ENCODE measurements around the gene NRP2.

Gene NRP2

DNA sequence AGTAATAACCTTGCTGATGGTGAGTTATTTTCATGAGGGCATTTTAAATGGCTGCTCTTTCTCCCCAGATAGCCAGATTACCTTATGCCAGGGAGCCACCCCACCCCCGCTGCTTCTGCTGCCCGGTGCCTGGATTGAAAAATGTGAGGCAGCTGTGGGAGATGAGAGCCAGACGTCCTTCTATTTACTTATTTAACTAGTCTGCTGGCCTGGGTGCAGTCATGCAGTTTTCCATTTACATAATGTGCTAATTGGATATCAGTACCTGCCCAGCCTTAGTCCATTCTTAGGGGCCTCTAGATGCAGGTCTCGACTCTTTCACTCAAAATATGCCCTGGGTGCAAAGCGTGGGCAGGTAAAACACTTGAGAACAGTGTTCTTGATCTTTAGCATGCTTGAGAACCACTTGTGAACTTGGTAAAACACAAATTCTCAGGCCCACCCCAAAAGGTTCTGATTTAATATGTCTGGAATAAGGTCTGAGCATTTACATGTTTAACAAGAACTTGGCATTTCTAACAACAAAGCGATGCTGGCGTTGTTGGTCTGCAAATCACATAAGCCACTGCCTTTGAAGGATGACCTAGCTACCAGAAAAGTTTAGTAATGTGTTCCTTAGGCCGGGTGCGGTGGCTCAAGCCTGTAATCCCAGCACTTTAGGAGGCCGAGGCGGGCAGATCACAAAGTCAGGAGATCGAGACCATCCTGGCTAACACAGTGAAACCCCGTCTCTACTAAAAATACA lies 154.3 kb downstream of the NRP2 start:
- TF ChIP-seq YY1 (IDR thresholded peaks at IDR 0.05; ENCODE audit: insufficient read depth, insufficient read length) = no peak
- no peak for TF ChIP-seq SUZ12 (IDR thresholded peaks at IDR 0.05; ENCODE audit: extremely low read depth, insufficient read depth, insufficient read length)
- TF ChIP-seq ZNF274 (IDR thresholded peaks at IDR 0.05; ENCODE audit: low read depth, low read length) = no peak
- Histone ChIP-seq H3K36me3 (ENCODE audit: insufficient read depth, insufficient read length, low read length) (no peaks in the 10 kb centered on the region), H3K4me3 (ENCODE audit: insufficient read length, low read depth) (no peak overlapping the region), H3K9me3 (ENCODE audit: insufficient read depth, low read length) (peaks cover 12% of the 10 kb centered on the region), H3K9ac (ENCODE audit: insufficient read length, low read depth) (no peak overlapping the region), H3K27me3 (ENCODE audit: insufficient read depth, insufficient read length) (no peaks in the 10 kb centered on the region), H3K4me1 (ENCODE audit: insufficient read depth, insufficient read length) (peaks cover 3% of the 10 kb centered on the region)
- no peak for DNase-seq (ENCODE audit: low read depth, low spot score)

- H3K27me3 ChIP-seq (ENCODE audit: insufficient read depth, insufficient read length) = no peaks in the 10 kb centered on the region
- H3K4me1 ChIP-seq (ENCODE audit: insufficient read depth, insufficient read length) = peaks cover 3% of the 10 kb centered on the region
- H3K4me3 ChIP-seq (ENCODE audit: insufficient read length, low read depth) = no peak overlapping the region
- peaks cover 12% of the 10 kb centered on the region for H3K9me3 ChIP-seq (ENCODE audit: insufficient read depth, low read length)
- no peaks in the 10 kb centered on the region for H3K36me3 ChIP-seq (ENCODE audit: insufficient read depth, insufficient read length, low read length)
- no peak for TF ChIP-seq SUZ12 (IDR thresholded peaks at IDR 0.05; ENCODE audit: extremely low read depth, insufficient read depth, insufficient read length)
- TF ChIP-seq YY1 (IDR thresholded peaks at IDR 0.05; ENCODE audit: insufficient read depth, insufficient read length) = no peak
- no peak for TF ChIP-seq ZNF274 (IDR thresholded peaks at IDR 0.05; ENCODE audit: low read depth, low read length)
- no peak overlapping the region for H3K9ac ChIP-seq (ENCODE audit: insufficient read length, low read depth)
- DNase-seq (ENCODE audit: low read depth, low spot score) = no peak
Observed at GRCh38 chr2:205837663-205838062, 155.4 kb downstream of the NRP2 start.

DNA sequence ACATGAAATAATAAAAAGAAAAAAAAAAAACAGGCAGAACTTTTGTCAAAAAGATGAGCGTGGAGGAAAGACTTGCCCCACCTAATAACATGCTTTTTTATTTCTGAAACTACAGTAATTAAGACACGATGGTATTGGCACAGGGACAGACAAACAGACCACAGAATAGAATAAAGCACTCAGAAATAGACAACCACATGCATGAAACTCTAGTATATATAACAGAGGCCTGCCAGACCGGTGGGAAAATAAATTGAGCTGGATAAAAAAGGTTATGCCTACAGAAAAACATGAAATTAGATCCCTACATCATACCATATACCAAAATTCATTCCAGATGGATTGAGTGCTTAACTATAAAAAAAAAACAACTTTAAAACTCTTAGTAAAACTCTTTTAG lies 163.1 kb downstream of the NRP2 start:
- no peaks in the 10 kb centered on the region for H3K9me3 ChIP-seq (ENCODE audit: insufficient read depth, low read length)
- no peak overlapping the region for H3K9ac ChIP-seq (ENCODE audit: insufficient read length, low read depth)
- TF ChIP-seq ZNF274 (IDR thresholded peaks at IDR 0.05; ENCODE audit: low read depth, low read length) (no peak), SUZ12 (IDR thresholded peaks at IDR 0.05; ENCODE audit: extremely low read depth, insufficient read depth, insufficient read length) (no peak), YY1 (IDR thresholded peaks at IDR 0.05; ENCODE audit: insufficient read depth, insufficient read length) (no peak)
- no peak overlapping the region for H3K4me3 ChIP-seq (ENCODE audit: insufficient read length, low read depth)
- DNase-seq (ENCODE audit: low read depth, low spot score) = no peak
- no peaks in the 10 kb centered on the region for H3K4me1 ChIP-seq (ENCODE audit: insufficient read depth, insufficient read length)
- H3K36me3 ChIP-seq (ENCODE audit: insufficient read depth, insufficient read length, low read length) = no peaks in the 10 kb centered on the region
- no peaks in the 10 kb centered on the region for H3K27me3 ChIP-seq (ENCODE audit: insufficient read depth, insufficient read length)

Data from NT2/D1 (cell line).